ENCODE results near the gene TKT. TPM values are rescaled to one million over a fixed set of nuclear protein-coding genes. Genes with fewer than 3 reads are reported as not detected.
A peak's percentile ranks its signal among the peaks of the same experiment; 100 is the strongest.
"Not testable (repeated sequence)": the region's sequence is repeated elsewhere in the genome, so short reads cannot be mapped to it uniquely, and the experiment has no call there.

TKT gene
- total RNA-seq, 4 donors from 2014 or later, result 130 to 171 (median 145) TPM

DNA sequence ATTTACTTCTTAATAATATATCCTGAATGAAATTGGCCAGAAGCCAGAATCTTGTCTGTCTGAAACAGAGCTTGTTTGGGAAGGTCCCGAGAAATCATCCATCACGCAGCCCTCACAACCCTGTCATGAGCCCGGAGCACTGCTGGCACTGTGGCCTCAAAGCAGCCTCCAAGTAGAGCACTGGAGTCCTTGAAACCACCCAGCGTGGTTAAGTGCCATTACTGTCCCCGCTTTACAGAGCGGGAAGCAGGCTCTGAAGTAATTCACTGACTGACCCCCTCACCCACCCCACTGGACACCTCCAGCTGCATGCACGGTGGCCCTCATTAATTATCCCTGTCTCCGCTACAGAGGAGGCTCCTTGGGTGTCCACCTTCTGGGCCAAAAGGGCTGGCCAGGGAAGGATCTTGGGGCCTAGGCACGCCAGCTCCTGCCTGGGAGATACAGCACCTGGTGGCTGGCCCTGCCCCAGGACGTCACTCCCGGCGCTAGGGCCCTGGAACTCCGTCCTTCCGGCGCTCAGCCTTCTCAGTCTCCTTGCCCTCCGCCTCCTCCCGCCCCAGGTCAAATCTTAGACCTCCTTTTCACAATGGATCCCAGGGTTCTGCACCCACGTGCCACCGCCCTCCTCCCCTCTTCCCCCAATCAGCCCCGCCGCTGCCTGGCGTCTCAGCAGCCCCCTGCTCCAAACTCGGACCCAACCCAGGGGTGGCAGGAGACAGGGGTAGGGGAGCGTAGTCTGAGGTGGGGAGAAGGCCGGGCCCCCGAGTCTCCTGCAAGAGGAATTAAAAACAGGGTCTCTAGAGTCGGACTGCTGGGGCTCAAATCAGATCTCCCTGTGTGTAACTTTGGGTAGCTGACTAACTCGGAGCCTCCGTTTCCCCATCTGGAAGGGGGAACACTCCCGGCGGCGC is 1.1 kb downstream of the TKT start:
- Histone ChIP-seq H3K27me3 (no peaks in the 10 kb centered on the region), H3K27ac (peak overlapping the region; percentile 80 to 96 (median 90)), H3K4me1 (peaks cover 0 to 36% (median 15%) of the 10 kb centered on the region in 4 donors), H3K9me3 (no peaks in the 10 kb centered on the region), H3K36me3 (no peaks in the 10 kb centered on the region), H3K4me3 (peak overlapping the region; percentile 73 to 98 (median 80))
- DNase-seq, result peak; percentile 64 to 88 (median 85)
- peak in 1 of 2 donors; percentile 55 for TF ChIP-seq POLR2A (IDR thresholded peaks at IDR 0.05)
- peak in 3 of 6 experiments; percentile 8 to 21 (median 9) for TF ChIP-seq CTCF (IDR thresholded peaks at IDR 0.05)

- peak in 1 of 3 donors; percentile 60 for DNase-seq
- Histone ChIP-seq H3K27me3 (no peaks in the 10 kb centered on the region), H3K4me1 (peaks cover 0 to 44% (median 23%) of the 10 kb centered on the region in 4 donors), H3K9me3 (no peaks in the 10 kb centered on the region), H3K27ac (peak overlapping the region; percentile 80 to 96 (median 90)), H3K36me3 (no peaks in the 10 kb centered on the region), H3K4me3 (peak overlapping the region; percentile 73 to 98 (median 80))
- no peak for TF ChIP-seq CTCF (IDR thresholded peaks at IDR 0.05)
- TF ChIP-seq POLR2A (IDR thresholded peaks at IDR 0.05), result no peak
Measured at GRCh38 chr3:53253707-53254508, 1.9 kb downstream of the TKT start.

DNA sequence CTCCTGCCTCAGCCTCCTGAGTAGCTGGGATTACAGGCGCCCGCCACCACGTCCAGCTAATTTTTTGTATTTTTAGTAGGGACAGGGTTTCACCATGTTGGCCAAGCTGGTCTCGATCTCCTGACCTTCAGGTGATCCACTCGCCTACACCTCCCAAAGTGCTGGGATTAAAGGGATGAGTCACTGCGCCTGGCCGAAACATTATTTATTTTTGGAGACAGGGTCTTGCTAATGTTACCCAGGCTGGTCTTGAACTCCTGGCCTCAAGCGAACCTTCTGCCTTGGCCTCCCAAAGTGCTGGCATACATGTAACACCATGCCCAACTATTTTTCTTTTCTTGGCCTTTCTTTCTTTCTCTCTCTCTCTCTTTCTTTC is 2.9 kb downstream of the TKT start:
- peak overlapping the region in 1 of 4 donors; percentile 65 for H3K27ac ChIP-seq

GRCh38 chr3:53252096-53252946 is 3.5 kb downstream of the TKT start:
- Histone ChIP-seq H3K4me1 (peaks cover 0 to 46% (median 23%) of the 10 kb centered on the region in 4 donors), H3K4me3 (no peak overlapping the region), H3K36me3 (no peaks in the 10 kb centered on the region), H3K27ac (peak overlapping the region in 2 of 4 donors; percentile 0 to 65), H3K9me3 (no peaks in the 10 kb centered on the region), H3K27me3 (no peaks in the 10 kb centered on the region)
- TF ChIP-seq CTCF (IDR thresholded peaks at IDR 0.05), result no peak
- TF ChIP-seq POLR2A (IDR thresholded peaks at IDR 0.05), result no peak
- peak in 1 of 3 donors; percentile 37 for DNase-seq

More for the DNA sequence above, 2.9 kb downstream of the TKT start:
- H3K4me3 ChIP-seq, H3K27me3 ChIP-seq, H3K36me3 ChIP-seq, DNase-seq, H3K9me3 ChIP-seq: not testable (repeated sequence)
- H3K4me1 ChIP-seq, result peaks cover 0 to 46% (median 23%) of the 10 kb centered on the region in 4 donors

- no peak for DNase-seq
- no peaks in the 10 kb centered on the region for H3K9me3 ChIP-seq
- H3K27ac ChIP-seq, result peak overlapping the region in 3 of 4 donors; percentile 0 to 65 (median 27)
- no peaks in the 10 kb centered on the region for H3K27me3 ChIP-seq
- H3K4me3 ChIP-seq, result no peak overlapping the region
- no peak for TF ChIP-seq POLR2A (IDR thresholded peaks at IDR 0.05)
- TF ChIP-seq CTCF (IDR thresholded peaks at IDR 0.05), result no peak
- peaks cover 0 to 46% (median 23%) of the 10 kb centered on the region in 4 donors for H3K4me1 ChIP-seq
- no peaks in the 10 kb centered on the region for H3K36me3 ChIP-seq
Measured at GRCh38 chr3:53250881-53251605, 4.8 kb downstream of the TKT start.

Data from Peyer's patch (tissue), 4 donors.